Uterus (tissue), 4 donors: ENCODE results near the gene TRMT2B. TPM values are rescaled to one million over a fixed set of nuclear protein-coding genes. Genes with fewer than 3 reads are reported as not detected.
"Not testable (repeated sequence)": the region's sequence is repeated elsewhere in the genome, so short reads cannot be mapped to it uniquely, and the experiment has no call there.

Source experiments
- DNase-seq, 2 donors: peaks; one replicate each; pipeline ENCODE4 v3.0.0-alpha.2; 2019 to 2020
- H3K27ac ChIP-seq, 2 donors: fragments of 200-600 bp; sonication (generic); 1 replicate in 1 of 2; 2 replicates in 1 of 2; pipeline ENCODE4 v1.5.1; 2016 to 2018
- H3K27me3 ChIP-seq, 2 donors: fragments of 200-600 bp; sonication (generic); one replicate each; pipeline ENCODE4 v1.5.1; 2018 to 2019; ENCODE audit warnings: control low read depth in 1 of 2
- H3K36me3 ChIP-seq, 2 donors: fragments of 200-600 bp; sonication (generic); one replicate each; pipeline ENCODE4 v1.5.1; 2019; ENCODE audit warnings: control low read depth in 1 of 2
- H3K4me1 ChIP-seq, 2 donors: fragments of 200-600 bp; sonication (generic); one replicate each; pipeline ENCODE4 v1.5.1; 2018 to 2019; ENCODE audit warnings: control low read depth in 1 of 2
- H3K4me3 ChIP-seq, 2 donors: fragments of 200-600 bp; sonication (generic); 1 replicate in 1 of 2; 2 replicates in 1 of 2; pipeline ENCODE4 v1.5.1; 2018 to 2019; ENCODE audit warnings: mild to moderate bottlenecking in 1 of 2
- H3K9me3 ChIP-seq, 2 donors: fragments of 200-600 bp; sonication (generic); one replicate each; pipeline ENCODE4 v1.5.1; 2019; ENCODE audit warnings: control low read depth in 1 of 2
- POLR2A ChIP-seq, 2 donors: fragments of 450-650 bp; IDR thresholded peaks; one replicate each; pipeline ENCODE4 v1.6.1; 2016; ENCODE audit warnings: antibody characterized with exemption in 2 of 2, mild to moderate bottlenecking in 1 of 2, moderate library complexity in 1 of 2
- intact Hi-C: fragments of 100-400 bp; cut with DNase I; formaldehyde crosslinking; loops from one replicate; pipeline ENCODE4 v1.15.1; 2023; ENCODE audit warnings: low total_unique reads
- total RNA-seq, 4 donors: library from RNA; depleted of rRNA in 3 of 4; stranded (reverse); fragments of >200 nt in 3 of 4; gene quantifications; one replicate each; pipeline versions ENCODE4 v1.1.0 to v1.2.4, GENCODE V29; 2014 to 2023
- TF ChIP-seq, protein P1 (sequence below), 4 experiments: fragments of 200-600 bp in 2 of 4; fragments of 450-650 bp in 2 of 4; sonication (generic) in 2 of 4; IDR thresholded peaks; one replicate each; pipeline ENCODE4 v1.5.1; 2016 to 2019; ENCODE audit warnings: antibody characterized with exemption in 4 of 4, mild to moderate bottlenecking in 2 of 4, moderate library complexity in 1 of 4
- donor health status: DM: yes; HTN: yes; CAD: no.

TRMT2B gene
- total RNA-seq, 4 donors from 2014 or later: 13.1 to 19.1 (median 16.1) TPM

DNA sequence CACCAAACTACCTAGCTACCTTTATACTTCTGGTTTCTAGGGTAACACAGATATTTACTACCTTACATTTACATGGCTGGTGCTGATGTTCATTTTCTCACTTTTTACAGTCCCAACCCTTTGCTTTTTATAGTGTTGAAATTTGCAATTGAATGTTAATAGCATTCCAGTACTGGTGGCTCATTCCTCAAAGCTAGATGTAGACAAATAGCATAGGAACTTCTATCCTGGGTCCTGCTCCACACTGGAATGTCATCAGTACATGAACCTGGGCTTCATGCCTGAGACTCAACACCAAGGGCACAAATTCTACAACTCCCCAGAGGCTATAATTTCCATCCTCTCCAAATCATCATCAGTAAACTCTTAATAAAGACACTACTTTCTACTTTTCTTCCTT lies 10.3 kb upstream of the TRMT2B start:
- H3K9me3 ChIP-seq: no peaks in the 10 kb centered on the region
- no peaks in the 10 kb centered on the region for H3K36me3 ChIP-seq
- DNase-seq: no peak
- no peak overlapping the region for H3K4me3 ChIP-seq
- no peaks in the 10 kb centered on the region for H3K4me1 ChIP-seq
- intact Hi-C loops: no loop called here
- no peaks in the 10 kb centered on the region for H3K27me3 ChIP-seq
- H3K27ac ChIP-seq: no peak overlapping the region
- TF ChIP-seq, protein P1, sequence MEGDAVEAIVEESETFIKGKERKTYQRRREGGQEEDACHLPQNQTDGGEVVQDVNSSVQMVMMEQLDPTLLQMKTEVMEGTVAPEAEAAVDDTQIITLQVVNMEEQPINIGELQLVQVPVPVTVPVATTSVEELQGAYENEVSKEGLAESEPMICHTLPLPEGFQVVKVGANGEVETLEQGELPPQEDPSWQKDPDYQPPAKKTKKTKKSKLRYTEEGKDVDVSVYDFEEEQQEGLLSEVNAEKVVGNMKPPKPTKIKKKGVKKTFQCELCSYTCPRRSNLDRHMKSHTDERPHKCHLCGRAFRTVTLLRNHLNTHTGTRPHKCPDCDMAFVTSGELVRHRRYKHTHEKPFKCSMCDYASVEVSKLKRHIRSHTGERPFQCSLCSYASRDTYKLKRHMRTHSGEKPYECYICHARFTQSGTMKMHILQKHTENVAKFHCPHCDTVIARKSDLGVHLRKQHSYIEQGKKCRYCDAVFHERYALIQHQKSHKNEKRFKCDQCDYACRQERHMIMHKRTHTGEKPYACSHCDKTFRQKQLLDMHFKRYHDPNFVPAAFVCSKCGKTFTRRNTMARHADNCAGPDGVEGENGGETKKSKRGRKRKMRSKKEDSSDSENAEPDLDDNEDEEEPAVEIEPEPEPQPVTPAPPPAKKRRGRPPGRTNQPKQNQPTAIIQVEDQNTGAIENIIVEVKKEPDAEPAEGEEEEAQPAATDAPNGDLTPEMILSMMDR (IDR thresholded peaks at IDR 0.05): no peak
- no peak for TF ChIP-seq POLR2A (IDR thresholded peaks at IDR 0.05)

DNA sequence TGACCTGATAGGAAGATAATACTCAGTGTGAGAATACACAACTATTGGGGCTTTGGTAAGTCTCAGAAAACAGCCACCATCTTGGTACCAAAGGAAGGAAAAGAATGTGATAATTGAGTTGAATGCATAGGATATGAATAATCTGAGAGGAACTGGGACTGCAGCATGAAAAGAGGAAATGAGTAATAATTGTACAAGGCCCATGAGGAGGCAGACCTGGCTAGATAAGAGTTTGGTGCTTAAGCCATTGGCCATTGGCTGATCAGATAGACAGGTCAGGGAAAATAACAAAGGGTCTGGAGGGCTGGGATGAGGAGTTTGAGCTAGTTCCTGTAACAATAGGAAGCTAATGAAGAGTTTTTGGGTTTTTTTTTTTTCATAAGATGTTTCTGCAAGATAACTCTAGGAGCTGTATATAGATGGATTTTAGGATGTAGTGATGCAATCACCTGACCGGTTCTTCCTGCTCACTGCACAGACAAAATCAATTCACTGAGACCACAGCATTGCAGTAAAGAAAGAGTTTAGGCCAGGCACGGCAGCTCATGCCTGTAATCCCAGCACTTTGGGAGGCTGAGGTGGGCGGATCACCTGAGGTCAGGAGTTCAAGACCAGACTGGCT lies 5.3 kb upstream of the TRMT2B start:
- no peaks in the 10 kb centered on the region for H3K9me3 ChIP-seq
- TF ChIP-seq, protein P1 (IDR thresholded peaks at IDR 0.05): no peak
- no peak for TF ChIP-seq POLR2A (IDR thresholded peaks at IDR 0.05)
- intact Hi-C loops: no loop called here
- no peaks in the 10 kb centered on the region for H3K36me3 ChIP-seq
- H3K4me1 ChIP-seq: no peaks in the 10 kb centered on the region
- H3K27me3 ChIP-seq: no peaks in the 10 kb centered on the region
- no peak overlapping the region for H3K27ac ChIP-seq
- no peak overlapping the region for H3K4me3 ChIP-seq
- no peak for DNase-seq

DNA sequence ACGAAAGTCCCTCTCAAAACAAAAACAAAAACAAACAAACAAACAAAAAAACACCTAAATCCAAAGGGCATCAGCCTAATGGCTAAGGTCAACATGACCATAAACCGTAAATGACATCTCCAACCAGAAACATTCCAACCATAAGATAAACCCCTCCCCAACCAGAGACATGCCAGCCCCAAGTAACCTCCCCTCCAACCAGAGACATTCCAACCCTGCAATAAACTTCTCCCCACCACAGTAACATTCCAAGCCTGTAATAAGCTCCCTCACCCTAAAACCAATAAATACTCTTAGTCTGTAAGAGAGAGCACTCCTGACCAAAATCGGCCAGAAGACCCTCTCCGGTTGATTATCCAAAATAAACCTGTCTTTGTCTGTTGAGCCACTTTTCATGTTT lies 4.6 kb upstream of the TRMT2B start:
- DNase-seq, H3K27ac ChIP-seq, H3K27me3 ChIP-seq, intact Hi-C loops, H3K4me1 ChIP-seq, H3K9me3 ChIP-seq, H3K36me3 ChIP-seq, H3K4me3 ChIP-seq: not testable (repeated sequence)

DNA sequence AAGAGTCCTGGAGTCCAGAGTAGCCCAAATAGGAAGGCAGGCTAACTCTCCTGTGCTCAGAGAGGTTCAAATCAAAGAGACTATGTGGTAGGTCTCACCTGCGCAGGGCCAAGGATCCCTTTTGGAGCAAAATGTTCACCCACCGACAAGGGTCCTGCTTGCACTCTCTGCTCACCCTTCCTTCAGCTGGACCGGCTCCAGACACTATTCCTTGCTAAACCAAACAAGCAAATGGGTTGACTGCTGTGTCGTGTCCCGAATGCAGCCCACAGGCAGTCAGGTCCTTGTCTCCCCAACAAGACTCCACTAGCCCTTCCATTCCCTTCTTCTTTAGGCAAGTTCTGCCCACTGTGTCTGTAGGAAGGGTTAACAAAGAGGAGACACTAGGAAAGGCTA lies 760 bp downstream of the TRMT2B start:
- H3K9me3 ChIP-seq: no peaks in the 10 kb centered on the region
- peak overlapping the region; percentile 85 to 88 for H3K27ac ChIP-seq
- no peaks in the 10 kb centered on the region for H3K27me3 ChIP-seq
- H3K4me3 ChIP-seq: peak overlapping the region; percentile 53 to 65
- intact Hi-C loops: no loop called here
- no peaks in the 10 kb centered on the region for H3K36me3 ChIP-seq
- TF ChIP-seq, protein P1 (IDR thresholded peaks at IDR 0.05): no peak
- TF ChIP-seq POLR2A (IDR thresholded peaks at IDR 0.05): no peak
- no peaks in the 10 kb centered on the region for H3K4me1 ChIP-seq
- DNase-seq: peak in 1 of 2 donors; percentile 20

DNA sequence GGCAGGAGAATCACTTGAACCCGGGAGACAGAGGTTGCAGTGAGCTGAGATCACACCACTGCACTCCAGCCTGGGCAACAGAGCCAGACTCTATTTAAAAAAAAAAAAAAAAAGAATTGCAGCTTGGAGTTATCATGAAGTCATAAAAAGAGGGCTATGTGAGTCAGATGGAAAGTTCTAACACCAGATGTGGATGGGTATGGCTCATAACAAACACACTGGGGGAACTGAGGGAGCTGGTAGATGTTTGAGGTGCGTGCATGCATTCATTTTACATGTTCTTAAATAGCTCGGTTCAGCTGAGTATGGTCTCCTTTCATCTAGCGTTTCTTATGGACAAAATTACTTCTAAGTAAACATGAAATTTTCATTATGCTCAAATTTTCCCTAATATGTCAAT lies 11.7 kb downstream of the TRMT2B start:
- no peaks in the 10 kb centered on the region for H3K36me3 ChIP-seq
- TF ChIP-seq, protein P1 (IDR thresholded peaks at IDR 0.05): no peak
- no peak for TF ChIP-seq POLR2A (IDR thresholded peaks at IDR 0.05)
- intact Hi-C loops: no loop called here

DNA sequence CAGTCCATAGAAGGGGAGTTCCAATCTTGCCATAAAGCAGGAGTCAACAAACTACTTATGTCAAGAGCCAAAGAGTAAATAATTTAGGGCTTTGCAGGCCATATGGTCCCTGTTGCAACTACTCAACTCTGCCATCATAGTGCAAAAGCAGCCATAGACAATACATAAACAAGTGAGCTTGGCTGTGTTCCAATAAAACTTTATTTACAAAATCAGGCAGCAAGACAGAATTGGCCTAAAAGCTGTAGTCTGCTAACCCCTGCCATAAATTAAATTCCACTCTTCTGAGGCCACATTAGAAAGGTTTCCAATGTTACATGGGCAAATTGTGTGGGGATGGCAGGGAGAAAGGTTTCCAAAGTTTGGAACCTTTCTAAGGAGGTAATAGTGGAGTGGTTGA lies 14.7 kb downstream of the TRMT2B start:
- H3K9me3 ChIP-seq: no peaks in the 10 kb centered on the region
- intact Hi-C loops: no loop called here
- H3K4me1 ChIP-seq: no peaks in the 10 kb centered on the region
- no peak for DNase-seq
- H3K27ac ChIP-seq: no peak overlapping the region
- H3K27me3 ChIP-seq: no peaks in the 10 kb centered on the region
- TF ChIP-seq, protein P1 (IDR thresholded peaks at IDR 0.05): no peak
- no peak for TF ChIP-seq POLR2A (IDR thresholded peaks at IDR 0.05)
- no peak overlapping the region for H3K4me3 ChIP-seq
- no peaks in the 10 kb centered on the region for H3K36me3 ChIP-seq

More for the DNA sequence above, 11.7 kb downstream of the TRMT2B start:
- DNase-seq: no peak
- H3K4me3 ChIP-seq: no peak overlapping the region
- H3K27me3 ChIP-seq: no peaks in the 10 kb centered on the region
- H3K4me1 ChIP-seq: no peaks in the 10 kb centered on the region
- no peaks in the 10 kb centered on the region for H3K9me3 ChIP-seq
- H3K27ac ChIP-seq: no peak overlapping the region
